NCI-H2196 (cell line): ENCODE data around the gene SLC47A2.
"Not testable (repeated sequence)": the region's sequence is repeated elsewhere in the genome, so short reads cannot be mapped to it uniquely, and the experiment has no call there.

ENCODE experiments used
- DNase-seq: peaks from one replicate; lab custom pipeline; 2025; ENCODE audit not compliant: unreplicated experiment; lab: John Stamatoyannopoulos, UW

The SLC47A2 gene

GRCh38 chr17:19671433-19671832 lies 45.0 kb downstream of the SLC47A2 start:
- DNase-seq = no peak

GRCh38 chr17:19670908-19671307 lies 45.5 kb downstream of the SLC47A2 start:
- DNase-seq = no peak

DNA sequence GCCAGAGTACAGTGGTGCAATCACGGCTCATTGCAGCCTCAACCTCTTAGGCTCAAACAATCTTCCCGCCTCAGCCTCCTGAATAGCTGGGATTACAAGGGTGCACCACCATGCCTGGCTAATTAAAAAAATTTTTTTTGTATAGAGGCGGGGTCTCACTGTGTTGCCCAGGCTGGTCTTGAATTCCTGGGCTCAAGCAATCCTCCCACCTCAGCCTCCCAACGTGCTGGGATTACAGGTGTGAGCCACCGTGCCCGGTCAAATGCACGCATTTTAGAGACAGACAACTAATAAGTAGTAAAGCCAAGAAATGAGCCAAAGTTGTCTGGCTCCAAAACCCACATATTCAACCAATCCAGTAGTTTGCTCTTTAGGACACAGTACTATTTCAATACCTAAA lies 46.7 kb downstream of the SLC47A2 start:
- not testable (repeated sequence) for DNase-seq

DNA sequence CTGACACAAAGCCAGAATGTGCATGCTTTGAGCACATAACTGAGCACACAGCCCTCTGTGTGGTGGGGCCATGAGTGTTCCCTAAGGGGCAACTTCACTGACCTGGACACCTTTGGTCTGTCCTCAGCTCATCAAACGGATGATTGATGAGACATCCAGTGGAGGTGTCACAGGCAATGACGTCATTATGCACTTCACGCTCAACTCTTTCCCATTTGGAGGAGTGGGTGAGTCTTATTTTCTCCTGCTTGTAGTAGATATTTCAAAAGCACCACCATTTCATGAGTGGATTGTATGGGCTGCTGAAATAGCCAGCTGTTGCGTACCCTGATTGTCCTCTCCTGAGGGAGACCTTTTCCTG lies 51.6 kb downstream of the SLC47A2 start:
- no peak for DNase-seq

DNA sequence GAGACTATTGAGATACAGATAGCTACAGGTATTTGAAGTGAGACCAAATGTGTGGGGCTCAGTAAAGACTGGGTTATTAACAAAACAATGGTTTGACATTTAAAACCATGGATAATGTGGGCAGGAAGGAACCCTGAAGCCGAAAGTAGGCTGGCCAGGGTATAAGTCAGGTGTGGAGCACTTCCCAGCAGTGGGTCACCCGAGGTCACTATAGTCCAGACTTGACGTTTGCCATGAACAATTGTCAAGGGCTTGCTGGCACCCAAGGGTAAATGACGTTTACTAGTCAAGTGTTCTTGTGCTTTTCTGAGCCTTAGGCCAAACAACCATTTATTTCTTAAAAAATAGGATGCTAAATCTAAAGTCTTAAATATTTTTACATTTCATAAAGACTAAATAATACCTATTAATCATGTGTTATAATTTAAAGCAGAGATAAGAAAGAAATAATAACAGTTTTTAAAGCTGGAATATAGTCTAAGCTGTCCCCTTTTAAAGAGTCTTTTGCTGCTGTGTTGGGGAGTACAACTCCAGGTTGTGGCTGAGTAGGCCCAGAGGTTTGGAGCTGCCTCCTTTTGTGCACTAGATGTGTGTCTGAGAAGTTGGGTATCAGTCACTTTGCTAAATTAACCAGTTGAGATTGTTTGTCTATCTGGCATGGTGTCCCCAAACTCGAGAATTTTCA lies 52.1 kb downstream of the SLC47A2 start:
- peak; percentile 34 for DNase-seq

- no peak for DNase-seq
Observed at GRCh38 chr17:19663097-19663496, 53.3 kb downstream of the SLC47A2 start.

GRCh38 chr17:19661121-19661520 lies 55.3 kb downstream of the SLC47A2 start:
- DNase-seq = no peak

DNA sequence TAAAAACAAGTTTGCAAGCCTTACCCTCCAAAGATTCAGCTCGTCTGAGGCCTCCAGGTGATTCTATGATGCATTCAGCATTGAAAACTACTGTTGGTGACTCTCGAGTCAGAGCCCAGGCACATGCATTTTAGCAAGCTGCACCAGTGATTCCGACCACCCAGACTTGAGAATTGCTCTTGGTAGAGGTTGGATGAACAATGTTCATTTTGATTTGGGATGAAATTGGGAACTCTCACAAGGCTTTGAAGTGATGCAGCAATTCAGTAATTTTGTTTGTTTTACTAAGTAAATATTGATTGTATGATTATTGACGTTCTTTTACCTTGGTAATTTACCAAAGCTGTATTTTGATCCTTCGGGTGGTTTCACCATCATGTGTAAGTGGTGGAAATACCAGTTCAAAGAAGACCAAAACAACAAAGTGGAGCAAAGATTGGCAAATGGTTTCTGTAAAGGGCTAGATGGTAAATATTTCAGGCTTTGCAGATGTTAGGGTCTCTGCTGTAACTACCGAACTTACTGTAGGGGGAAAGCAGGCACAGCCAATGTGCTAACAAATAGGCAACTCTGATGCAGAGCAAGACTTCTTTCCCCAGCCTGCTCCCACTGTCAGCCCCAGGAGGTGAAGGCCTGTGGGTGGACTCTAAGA lies 56.0 kb downstream of the SLC47A2 start:
- DNase-seq = no peak

GRCh38 chr17:19659366-19660177 lies 56.8 kb downstream of the SLC47A2 start:
- DNase-seq = no peak

GRCh38 chr17:19656851-19657581 lies 59.4 kb downstream of the SLC47A2 start:
- no peak for DNase-seq

- DNase-seq = no peak
Observed at GRCh38 chr17:19656336-19656735, 60.0 kb downstream of the SLC47A2 start.

DNA sequence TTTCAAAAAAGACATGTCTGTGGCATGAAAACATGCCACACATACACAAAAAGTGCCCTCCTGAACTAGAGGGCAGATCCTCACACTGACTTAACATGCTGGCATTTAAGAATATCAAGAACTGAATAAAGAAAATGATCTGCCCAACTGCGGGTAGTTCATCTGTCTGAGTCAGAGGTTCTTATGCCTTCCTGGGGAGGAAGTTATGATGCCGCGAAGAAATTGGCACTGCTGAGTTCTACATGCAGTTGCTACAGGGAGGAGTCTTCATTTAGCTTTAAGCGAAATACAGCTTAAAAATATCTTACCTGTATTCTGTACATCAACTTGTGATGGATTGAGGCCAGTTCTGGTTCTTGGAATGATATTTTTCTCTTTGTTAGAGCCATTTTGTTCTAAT lies 61.5 kb downstream of the SLC47A2 start:
- DNase-seq = no peak

DNA sequence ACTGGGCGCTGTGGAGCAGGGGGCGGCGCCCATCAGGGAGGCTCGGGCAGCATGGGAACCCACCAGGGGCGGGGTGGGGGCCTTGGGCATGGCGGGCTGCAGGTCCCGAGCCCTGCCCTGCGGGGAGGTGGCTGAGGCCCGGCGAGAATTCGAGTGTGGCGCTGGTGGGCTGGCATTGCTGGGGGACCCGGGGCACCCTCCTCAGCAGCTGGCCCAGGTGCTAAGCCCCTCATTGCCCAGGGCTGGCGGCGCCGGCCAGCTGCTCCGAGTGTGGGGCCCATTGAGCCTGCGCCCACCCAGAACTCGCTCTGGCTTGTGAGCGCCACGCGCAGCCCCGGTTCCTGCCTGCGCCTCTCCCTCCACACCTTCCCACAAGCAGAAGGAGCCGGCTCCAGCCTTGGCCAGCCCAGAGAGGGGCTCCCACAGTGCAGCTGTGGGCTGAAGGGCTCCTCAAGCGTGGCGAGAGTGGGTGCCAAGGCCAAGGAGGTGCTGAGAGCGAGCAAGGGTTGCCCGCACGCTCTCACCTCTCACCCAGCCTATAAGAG lies 62.0 kb downstream of the SLC47A2 start:
- no peak for DNase-seq

DNA sequence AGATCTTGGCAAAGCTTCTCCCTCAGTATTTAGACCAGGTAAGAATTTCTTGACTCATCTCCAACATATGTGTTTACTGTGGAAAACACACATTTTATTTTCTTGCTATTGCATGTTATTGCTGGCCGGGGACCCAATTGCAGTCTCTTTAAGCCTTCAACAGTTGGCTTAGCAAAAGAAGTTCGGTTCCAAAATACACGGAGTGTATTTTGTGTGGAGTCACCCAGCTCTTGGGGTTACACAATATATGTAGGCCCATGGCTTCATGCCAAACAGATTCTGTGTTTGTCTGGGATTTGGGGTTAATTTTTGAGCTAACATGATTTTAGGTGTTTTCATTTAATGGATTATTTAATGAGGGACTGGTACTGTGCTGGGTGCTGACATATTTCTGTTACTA lies 63.8 kb downstream of the SLC47A2 start:
- DNase-seq = no peak

DNA sequence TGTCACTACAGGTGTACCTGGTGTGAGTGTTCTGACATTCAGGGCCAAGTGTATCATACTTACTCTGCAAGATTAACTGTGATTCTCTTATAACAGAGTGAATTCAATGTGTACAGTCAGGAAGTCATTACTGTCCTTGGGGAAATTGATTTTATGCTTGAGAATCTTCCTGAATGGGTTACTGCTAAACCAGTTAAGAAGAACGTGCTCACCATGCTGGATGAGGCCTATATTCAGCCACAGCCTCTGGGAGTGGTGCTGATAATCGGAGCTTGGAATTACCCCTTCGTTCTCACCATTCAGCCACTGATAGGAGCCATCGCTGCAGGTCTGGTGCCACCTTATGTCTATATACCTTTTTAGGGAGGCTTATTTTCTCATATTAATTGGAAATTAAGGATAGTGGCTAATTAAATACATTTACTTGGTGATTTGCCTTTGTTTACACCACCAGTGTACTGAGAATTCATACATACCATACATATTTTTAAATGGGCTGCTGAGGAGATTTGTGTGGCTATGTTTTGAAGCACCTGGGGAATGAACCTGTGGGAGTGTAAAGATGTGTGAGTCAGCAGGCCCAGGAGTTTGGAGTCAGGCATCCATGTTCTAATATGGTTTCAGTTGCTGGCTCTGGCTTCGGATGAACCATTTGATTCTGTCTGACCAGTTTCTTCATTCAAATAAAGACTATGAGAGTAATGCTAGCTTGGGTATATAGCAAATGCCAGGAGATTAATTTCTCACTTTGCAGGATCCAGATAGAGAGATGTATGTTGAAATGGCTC lies 64.7 kb downstream of the SLC47A2 start:
- no peak for DNase-seq

- DNase-seq = no peak
Observed at GRCh38 chr17:19650826-19651225, 65.6 kb downstream of the SLC47A2 start.

GRCh38 chr17:19649274-19649541 lies 67.2 kb downstream of the SLC47A2 start:
- no peak for DNase-seq

- peak; percentile 78 for DNase-seq
Observed at GRCh38 chr17:19648475-19649273, 67.7 kb downstream of the SLC47A2 start, which contains the start of gene ALDH3A2. ALDH3A2 (plus strand) TSS chr17:19648751; CDS start chr17:19648972, 221 bp downstream.

- DNase-seq = peak; percentile 20
Observed at GRCh38 chr17:19647697-19648474, 68.5 kb downstream of the SLC47A2 start.
